Measurements from ENCODE around the gene MCCD1. TPM values are rescaled to one million over a fixed set of nuclear protein-coding genes. Genes with fewer than 3 reads are reported as not detected.

The MCCD1 gene
- total RNA-seq, 1 experiment from 2014 or later: not detected

Other genes with a start within 250 kb of the MCCD1 start
- 191 TPM for gene HLA-B, start 171.8 kb upstream of the MCCD1 start, total RNA-seq (2021; ENCODE audit: unreplicated experiment)
- gene MICA, start 125.4 kb upstream of the MCCD1 start, total RNA-seq (2021; ENCODE audit: unreplicated experiment): 33.9 TPM
- 72.1 TPM for gene MICB, start 30.8 kb upstream of the MCCD1 start, total RNA-seq (2021; ENCODE audit: unreplicated experiment)
- gene DDX39B, start 13.0 kb downstream of the MCCD1 start, total RNA-seq (2021; ENCODE audit: unreplicated experiment): 401 TPM
- gene ATP6V1G2, start 17.6 kb downstream of the MCCD1 start, total RNA-seq (2021; ENCODE audit: unreplicated experiment): 0.98 TPM
- gene NFKBIL1, start 18.6 kb downstream of the MCCD1 start, total RNA-seq (2021; ENCODE audit: unreplicated experiment): 27.9 TPM
- 0.72 TPM for gene LTA, start 43.3 kb downstream of the MCCD1 start, total RNA-seq (2021; ENCODE audit: unreplicated experiment)
- gene TNF, start 46.6 kb downstream of the MCCD1 start, total RNA-seq (2021; ENCODE audit: unreplicated experiment): 0.64 TPM
- gene LTB, start 53.5 kb downstream of the MCCD1 start, total RNA-seq (2021; ENCODE audit: unreplicated experiment): 3.7 TPM
- gene LST1, start 57.3 kb downstream of the MCCD1 start, total RNA-seq (2021; ENCODE audit: unreplicated experiment): not detected
- not detected for gene NCR3, start 64.0 kb downstream of the MCCD1 start, total RNA-seq (2021; ENCODE audit: unreplicated experiment)
- gene AIF1, start 86.3 kb downstream of the MCCD1 start, total RNA-seq (2021; ENCODE audit: unreplicated experiment): 0.44 TPM
- 318 TPM for gene PRRC2A, start 91.8 kb downstream of the MCCD1 start, total RNA-seq (2021; ENCODE audit: unreplicated experiment)
- 491 TPM for gene BAG6, start 123.7 kb downstream of the MCCD1 start, total RNA-seq (2021; ENCODE audit: unreplicated experiment)
- 1.8 TPM for gene APOM, start 126.9 kb downstream of the MCCD1 start, total RNA-seq (2021; ENCODE audit: unreplicated experiment)
- 22.4 TPM for gene C6orf47, start 131.8 kb downstream of the MCCD1 start, total RNA-seq (2021; ENCODE audit: unreplicated experiment)
- 18.3 TPM for gene GPANK1, start 136.0 kb downstream of the MCCD1 start, total RNA-seq (2021; ENCODE audit: unreplicated experiment)
- gene CSNK2B, start 137.1 kb downstream of the MCCD1 start, total RNA-seq (2021; ENCODE audit: unreplicated experiment): 219 TPM
- 21.2 TPM for gene LY6G5B, start 141.0 kb downstream of the MCCD1 start, total RNA-seq (2021; ENCODE audit: unreplicated experiment)
- gene LY6G5C, start 152.1 kb downstream of the MCCD1 start, total RNA-seq (2021; ENCODE audit: unreplicated experiment): 0.62 TPM
- 47.2 TPM for gene ABHD16A, start 174.4 kb downstream of the MCCD1 start, total RNA-seq (2021; ENCODE audit: unreplicated experiment)
- not detected for gene LY6G6F, start 177.9 kb downstream of the MCCD1 start, total RNA-seq (2021; ENCODE audit: unreplicated experiment)
- gene LY6G6D, start 186.4 kb downstream of the MCCD1 start, total RNA-seq (2021; ENCODE audit: unreplicated experiment): not detected
- 0.23 TPM for gene LY6G6C, start 192.8 kb downstream of the MCCD1 start, total RNA-seq (2021; ENCODE audit: unreplicated experiment)
- not detected for gene MPIG6B, start 194.4 kb downstream of the MCCD1 start, total RNA-seq (2021; ENCODE audit: unreplicated experiment)
- 104 TPM for gene DDAH2, start 200.3 kb downstream of the MCCD1 start, total RNA-seq (2021; ENCODE audit: unreplicated experiment)
- 583 TPM for gene CLIC1, start 207.6 kb downstream of the MCCD1 start, total RNA-seq (2021; ENCODE audit: unreplicated experiment)
- 38.1 TPM for gene MSH5, start 211.0 kb downstream of the MCCD1 start, total RNA-seq (2021; ENCODE audit: unreplicated experiment)
- 6.3 TPM for gene SAPCD1, start 233.7 kb downstream of the MCCD1 start, total RNA-seq (2021; ENCODE audit: unreplicated experiment)
- gene VWA7, start 248.4 kb downstream of the MCCD1 start, total RNA-seq (2021; ENCODE audit: unreplicated experiment): 4.3 TPM

All from Panc1 (cell line).